WTC11 (cell line): ENCODE measurements around the gene USP13. TPM values are rescaled to one million over a fixed set of nuclear protein-coding genes. Genes with fewer than 3 reads are reported as not detected.

ENCODE experiments used
- ATAC-seq: fragments of 200-7000 bp; cut with Tn5 transposase; 2 replicates; pipeline ENCODE4 v1.10.0; 2021; ENCODE audit warnings: mild to moderate bottlenecking, moderate library complexity
- CTCF ChIA-PET: fragments of 300-600 bp; sonication (Branson Sonifier 250); formaldehyde crosslinking; loops from one replicate; lab custom pipeline; 2021; ENCODE audit warnings: antibody characterized with exemption; lab: Charles Lee
- POLR2A ChIA-PET: fragments of 350-600 bp; sonication (Branson Sonifier 250); formaldehyde crosslinking; loops from one replicate; lab custom pipeline; 2021; ENCODE audit warnings: antibody characterized with exemption; lab: Charles Lee
- DNase-seq: peaks from one replicate; pipeline ENCODE4 v3.0.0; 2021; ENCODE audit warnings: low spot score
- H3K27ac Mint-ChIP-seq: 2 replicates; pipeline ENCODE4 v1.8.0; 2021; ENCODE audit warnings: mixed read lengths
- H3K27me3 Mint-ChIP-seq: 2 replicates; pipeline ENCODE4 v1.8.0; 2021; ENCODE audit warnings: low read depth, mild to moderate bottlenecking, moderate library complexity, mixed read lengths
- H3K36me3 Mint-ChIP-seq: 2 replicates; pipeline ENCODE4 v1.8.0; 2021; ENCODE audit warnings: mixed read lengths
- H3K4me1 Mint-ChIP-seq: 2 replicates; pipeline ENCODE4 v1.8.0; 2022; ENCODE audit warnings: mixed read lengths
- H3K4me3 Mint-ChIP-seq: 2 replicates; pipeline ENCODE4 v1.8.0; 2021; ENCODE audit warnings: mild to moderate bottlenecking, moderate library complexity, mixed read lengths
- H3K9me3 Mint-ChIP-seq: 2 replicates; pipeline ENCODE4 v1.8.0; 2021; ENCODE audit warnings: mixed read lengths
- ATF6 ChIP-seq: sonication (generic); formaldehyde crosslinking; IDR thresholded peaks from 2 replicates; pipeline ENCODE4 v1.8.1; 2023; ENCODE audit warnings: mild to moderate bottlenecking, missing genetic modification reagents
- CREB1 ChIP-seq: sonication (generic); formaldehyde crosslinking; IDR thresholded peaks from 2 replicates; pipeline ENCODE4 v1.8.0; 2023; ENCODE audit warnings: mild to moderate bottlenecking, missing genetic modification reagents
- FOXJ3 ChIP-seq: sonication (generic); formaldehyde crosslinking; IDR thresholded peaks from 2 replicates; pipeline ENCODE4 v1.9.0; 2021; ENCODE audit warnings: missing genetic modification reagents, mild to moderate bottlenecking, borderline replicate concordance
- FOXP4 ChIP-seq: sonication (generic); formaldehyde crosslinking; IDR thresholded peaks from 2 replicates; pipeline ENCODE4 v1.8.0; 2022; ENCODE audit warnings: mild to moderate bottlenecking, missing genetic modification reagents
- GABPB1 ChIP-seq: sonication (generic); formaldehyde crosslinking; IDR thresholded peaks from 2 replicates; pipeline ENCODE4 v1.8.1; 2023; ENCODE audit warnings: mild to moderate bottlenecking, missing genetic modification reagents
- HMGXB4 ChIP-seq: sonication (generic); formaldehyde crosslinking; IDR thresholded peaks from 2 replicates; pipeline ENCODE4 v1.8.1; 2023; ENCODE audit warnings: mild to moderate bottlenecking, moderate library complexity, missing genetic modification reagents
- JAZF1 ChIP-seq: fragments of 250-450 bp; sonication (Bioruptor Pico); IDR thresholded peaks from 2 replicates; pipeline ENCODE4 v1.9.0; 2021; ENCODE audit warnings: moderate library complexity, mild to moderate bottlenecking, inconsistent platforms
- KAT7 ChIP-seq: sonication (generic); formaldehyde crosslinking; IDR thresholded peaks from 2 replicates; pipeline ENCODE4 v1.8.1; 2023; ENCODE audit warnings: missing genetic modification reagents, mild to moderate bottlenecking, borderline replicate concordance
- MYBL2 ChIP-seq: sonication (generic); formaldehyde crosslinking; IDR thresholded peaks from 2 replicates; pipeline ENCODE4 v1.8.1; 2023; ENCODE audit warnings: mild to moderate bottlenecking, moderate library complexity, missing genetic modification reagents
- NR1H2 ChIP-seq: sonication (generic); formaldehyde crosslinking; IDR thresholded peaks from 2 replicates; pipeline ENCODE4 v1.9.0; 2021; ENCODE audit warnings: mild to moderate bottlenecking, moderate library complexity, missing genetic modification reagents
- PRRX2 ChIP-seq: fragments of 250-450 bp; sonication (Bioruptor Pico); IDR thresholded peaks from 2 replicates; pipeline ENCODE4 v1.8.0; 2021; ENCODE audit warnings: mild to moderate bottlenecking
- SMAD4 ChIP-seq: sonication (generic); formaldehyde crosslinking; IDR thresholded peaks from 2 replicates; pipeline ENCODE4 v1.8.0; 2022; ENCODE audit warnings: mild to moderate bottlenecking, missing genetic modification reagents
- TP53 ChIP-seq: sonication (generic); formaldehyde crosslinking; IDR thresholded peaks from 2 replicates; pipeline ENCODE4 v1.8.1; 2023; ENCODE audit warnings: mild to moderate bottlenecking, missing genetic modification reagents
- ZNF281 ChIP-seq: sonication (generic); formaldehyde crosslinking; IDR thresholded peaks from 2 replicates; pipeline ENCODE4 v1.8.0; 2023; ENCODE audit warnings: mild to moderate bottlenecking, missing genetic modification reagents
- ZSCAN18 ChIP-seq: fragments of 250-450 bp; sonication (Bioruptor Pico); IDR thresholded peaks from 2 replicates; pipeline ENCODE4 v2.1.2; 2022; ENCODE audit warnings: mild to moderate bottlenecking, moderate library complexity
- total RNA-seq: library from RNA; stranded (reverse); gene quantifications from 3 replicates; pipeline ENCODE4 v1.2.3, GENCODE V29; 2021

Gene USP13
- total RNA-seq, 1 experiment from 2014 or later = 26.8 TPM

- TF ChIP-seq HMGXB4 (CRISPR knock-in tag) (no peak), ZNF281 (CRISPR knock-in tag) (no peak), PRRX2 (CRISPR knock-in tag) (no peak), ATF6 (CRISPR knock-in tag) (no peak), GABPB1 (CRISPR knock-in tag) (no peak), FOXJ3 (CRISPR knock-in tag) (no peak), MYBL2 (CRISPR knock-in tag) (no peak), NR1H2 (CRISPR knock-in tag) (no peak), KAT7 (CRISPR knock-in tag) (no peak)
Measured at GRCh38 chr3:179668429-179668828, 15.6 kb downstream of the USP13 start (continued).

- peaks cover 36% of the 10 kb centered on the region for H3K4me1 Mint-ChIP-seq
- ChIA-PET POLR2A (no interaction called here), CTCF (no interaction called here)
- no peaks in the 10 kb centered on the region for H3K36me3 Mint-ChIP-seq
- ATAC-seq (no peak), DNase-seq (no peak)
- no peaks in the 10 kb centered on the region for H3K27me3 Mint-ChIP-seq
- no peaks in the 10 kb centered on the region for H3K9me3 Mint-ChIP-seq
- no peak for TF ChIP-seq SMAD4 (CRISPR knock-in tag)
- H3K27ac Mint-ChIP-seq = peak overlapping the region; percentile 10; the same call in 1 of the 2 replicates
- H3K4me3 Mint-ChIP-seq = no peak overlapping the region
Measured at GRCh38 chr3:179670311-179670710, 17.5 kb downstream of the USP13 start.

GRCh38 chr3:179671309-179671708 lies 18.5 kb downstream of the USP13 start:
- POLR2A ChIA-PET = no interaction called here
- no peak overlapping the region for H3K4me3 Mint-ChIP-seq
- peak overlapping the region; percentile 59; the same call in 1 of the 2 replicates for H3K27ac Mint-ChIP-seq
- H3K4me1 Mint-ChIP-seq = peaks cover 28% of the 10 kb centered on the region
- ATAC-seq (no peak), DNase-seq (no peak)
- TF ChIP-seq FOXP4 (CRISPR knock-in tag) (no peak), TP53 (CRISPR knock-in tag) (no peak), ZSCAN18 (no peak), JAZF1 (CRISPR knock-in tag) (no peak), CREB1 (CRISPR knock-in tag) (no peak)
- CTCF ChIA-PET = no interaction called here
- no peaks in the 10 kb centered on the region for H3K27me3 Mint-ChIP-seq
- H3K36me3 Mint-ChIP-seq = no peaks in the 10 kb centered on the region
- no peaks in the 10 kb centered on the region for H3K9me3 Mint-ChIP-seq
